Kidney (tissue), 14 donors: Measurements from ENCODE around the gene SPATA6. TPM values are rescaled to one million over a fixed set of nuclear protein-coding genes. Genes with fewer than 3 reads are reported as not detected.

Source experiments
- DNase-seq, 5 donors: peaks; one replicate each; pipeline ENCODE4 v3.0.0-alpha.2; 2013 to 2020
- FAIRE-seq: peaks from 2 replicates; lab custom pipeline; 2012; peaks lifted over from hg19 to GRCh38; lab: Jason Lieb, UNC
- H3K27ac ChIP-seq, 2 donors: one replicate each; pipeline ENCODE4 v1.7.0; 2013; ENCODE audit warnings: low read depth in 2 of 2, low read length in 2 of 2, inconsistent platforms in 1 of 2
- H3K27me3 ChIP-seq: one replicate; pipeline ENCODE4 v1.7.1; 2013; ENCODE audit warnings: low read length, inconsistent platforms; ENCODE audit not compliant: control insufficient read depth, insufficient read depth
- H3K36me3 ChIP-seq, 3 donors: one replicate each; pipeline versions ENCODE4 v1.7.0 to v1.7.1; 2013; ENCODE audit warnings: low read length in 3 of 3, control low read depth in 1 of 3, inconsistent platforms in 1 of 3; ENCODE audit not compliant: insufficient read depth in 3 of 3, control insufficient read depth in 2 of 3
- H3K4me1 ChIP-seq, 3 donors: one replicate each; pipeline versions ENCODE4 v1.7.0 to v1.7.1; 2013; ENCODE audit warnings: low read length in 3 of 3, inconsistent platforms in 1 of 3, low read depth in 1 of 3; ENCODE audit not compliant: control insufficient read depth in 2 of 3, insufficient read depth in 2 of 3
- H3K4me3 ChIP-seq, 3 donors: one replicate each; pipeline versions ENCODE4 v1.7.0 to v1.8.1; 2013; ENCODE audit warnings: low read length in 3 of 3, control low read depth in 1 of 3, inconsistent platforms in 1 of 3
- H3K9ac ChIP-seq, 3 donors: one replicate each; pipeline versions ENCODE4 v1.7.0 to v1.7.1; 2013; ENCODE audit warnings: low read length in 3 of 3, control low read depth in 1 of 3, inconsistent platforms in 1 of 3
- H3K9me3 ChIP-seq, 3 donors: one replicate each; pipeline versions ENCODE4 v1.7.0 to v1.7.1; 2013; ENCODE audit warnings: low read length in 3 of 3, control low read depth in 1 of 3, inconsistent platforms in 1 of 3; ENCODE audit not compliant: control insufficient read depth in 2 of 3, insufficient read depth in 1 of 3
- CTCF ChIP-seq: IDR thresholded peaks from 3 replicates; pipeline ENCODE4 v1.5.1; 2012; ENCODE audit warnings: mild to moderate bottlenecking, moderate library complexity, borderline replicate concordance; ENCODE audit not compliant: insufficient read depth; ENCODE audit errors: extremely low read depth
- intact Hi-C: fragments of 100-400 bp; cut with DNase I; formaldehyde crosslinking; loops from one replicate; pipeline ENCODE4 v1.11.1; 2022
- polyA plus RNA-seq: library from polyadenylated mRNA; stranded (reverse); fragments of 350-450 nt; fragmentation: Illumina TruSeq; extraction: RNeasy Lipid Tissue Mini Kit (QIAGEN cat#74804); gene quantifications from one replicate; pipeline ENCODE4 v1.2.3, GENCODE V29; 2014; ENCODE audit warnings: low read depth, low replicate concordance; ENCODE audit not compliant: insufficient read depth
- total RNA-seq: library from RNA; stranded (reverse); fragmentation: NEBNext Ultra II Directional; extraction: Animal tissue kit (Norgen Biotek cat#: 25700); gene quantifications from one replicate; pipeline ENCODE4 v1.2.1, GENCODE V29; 2021
- donor health status: control.
- donor health status: control.
- donor health status: control.
- donor health status: control.
- donor health status: control.
- donor health status: DM: yes; HTN: yes; CAD: no.
- donor health status: Normal renal cell carcinoma (clear cell type).

Gene SPATA6
- total and polyA plus RNA-seq, 2 donors from 2014 or later = 5.6 to 32.5 TPM

GRCh38 chr1:48371598-48371997, 100.4 kb downstream of the SPATA6 start:
- Histone ChIP-seq H3K4me1 (no peaks in the 10 kb centered on the region), H3K4me3 (no peak overlapping the region), H3K27ac (no peak overlapping the region), H3K9ac (no peak overlapping the region), H3K9me3 (no peaks in the 10 kb centered on the region), H3K36me3 (no peaks in the 10 kb centered on the region), H3K27me3 (no peaks in the 10 kb centered on the region)
- no peak for FAIRE-seq
- DNase-seq = no peak
- intact Hi-C loops = no loop called here
- no peak for TF ChIP-seq CTCF

DNA sequence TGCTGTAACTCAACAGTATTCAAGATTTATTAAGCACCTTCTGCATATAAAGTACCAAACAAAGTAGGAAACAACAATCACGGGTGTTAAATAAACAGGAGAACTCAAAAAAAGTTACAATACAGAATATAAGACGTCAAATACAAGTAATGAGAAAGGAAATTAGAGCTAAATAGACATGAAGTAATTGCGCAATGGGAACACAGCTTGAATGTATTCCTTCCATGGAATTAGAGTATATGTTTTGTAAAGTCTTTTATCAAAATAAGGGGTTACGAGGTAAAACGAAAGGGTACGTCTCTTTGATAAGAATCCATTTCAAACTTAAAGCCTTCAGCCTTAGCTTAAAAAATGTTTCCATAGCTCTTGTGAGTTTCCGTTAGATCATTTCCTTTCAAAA, 109.1 kb downstream of the SPATA6 start:
- Histone ChIP-seq H3K27ac (no peak overlapping the region), H3K4me3 (no peak overlapping the region), H3K4me1 (no peaks in the 10 kb centered on the region), H3K27me3 (no peaks in the 10 kb centered on the region), H3K36me3 (no peaks in the 10 kb centered on the region), H3K9ac (no peak overlapping the region), H3K9me3 (no peaks in the 10 kb centered on the region)
- intact Hi-C loops = no loop called here
- DNase-seq (no peak), FAIRE-seq (no peak)
- no peak for TF ChIP-seq CTCF

- TF ChIP-seq CTCF = no peak
- Histone ChIP-seq H3K4me1 (no peaks in the 10 kb centered on the region), H3K9ac (no peak overlapping the region), H3K9me3 (no peaks in the 10 kb centered on the region), H3K36me3 (peaks cover 0 to 2% (median 0%) of the 10 kb centered on the region in 3 donors), H3K4me3 (no peak overlapping the region), H3K27ac (no peak overlapping the region), H3K27me3 (no peaks in the 10 kb centered on the region)
- FAIRE-seq (no peak), DNase-seq (peak in 1 of 5 donors; percentile 2)
- intact Hi-C loops = no loop called here
Measured at GRCh38 chr1:48356901-48357300, 115.1 kb downstream of the SPATA6 start.

- DNase-seq (no peak), FAIRE-seq (no peak)
- Histone ChIP-seq H3K27me3 (no peaks in the 10 kb centered on the region), H3K36me3 (no peaks in the 10 kb centered on the region), H3K9ac (no peak overlapping the region), H3K4me3 (no peak overlapping the region), H3K9me3 (peaks cover 0 to 11% (median 2%) of the 10 kb centered on the region in 3 donors), H3K4me1 (no peaks in the 10 kb centered on the region), H3K27ac (no peak overlapping the region)
- intact Hi-C loops = no loop called here
- no peak for TF ChIP-seq CTCF
Measured at GRCh38 chr1:48344373-48344772, 127.6 kb downstream of the SPATA6 start.
